Posterior cingulate gyrus (tissue), 11 donors: ENCODE measurements around the gene KMT2A.
"Not testable (repeated sequence)": the region's sequence is repeated elsewhere in the genome, so short reads cannot be mapped to it uniquely, and the experiment has no call there.

Experiments
- DNase-seq, 10 donors: peaks; one replicate each; pipeline versions ENCODE4 v3.0.0 to v3.0.0-alpha.2; 2020 to 2021; ENCODE audit warnings: mixed read lengths in 3 of 10
- intact Hi-C: fragments of 100-400 bp; cut with DNase I; formaldehyde crosslinking; loops from one replicate; pipeline ENCODE4 v1.15.1; 2023

The KMT2A gene

DNA sequence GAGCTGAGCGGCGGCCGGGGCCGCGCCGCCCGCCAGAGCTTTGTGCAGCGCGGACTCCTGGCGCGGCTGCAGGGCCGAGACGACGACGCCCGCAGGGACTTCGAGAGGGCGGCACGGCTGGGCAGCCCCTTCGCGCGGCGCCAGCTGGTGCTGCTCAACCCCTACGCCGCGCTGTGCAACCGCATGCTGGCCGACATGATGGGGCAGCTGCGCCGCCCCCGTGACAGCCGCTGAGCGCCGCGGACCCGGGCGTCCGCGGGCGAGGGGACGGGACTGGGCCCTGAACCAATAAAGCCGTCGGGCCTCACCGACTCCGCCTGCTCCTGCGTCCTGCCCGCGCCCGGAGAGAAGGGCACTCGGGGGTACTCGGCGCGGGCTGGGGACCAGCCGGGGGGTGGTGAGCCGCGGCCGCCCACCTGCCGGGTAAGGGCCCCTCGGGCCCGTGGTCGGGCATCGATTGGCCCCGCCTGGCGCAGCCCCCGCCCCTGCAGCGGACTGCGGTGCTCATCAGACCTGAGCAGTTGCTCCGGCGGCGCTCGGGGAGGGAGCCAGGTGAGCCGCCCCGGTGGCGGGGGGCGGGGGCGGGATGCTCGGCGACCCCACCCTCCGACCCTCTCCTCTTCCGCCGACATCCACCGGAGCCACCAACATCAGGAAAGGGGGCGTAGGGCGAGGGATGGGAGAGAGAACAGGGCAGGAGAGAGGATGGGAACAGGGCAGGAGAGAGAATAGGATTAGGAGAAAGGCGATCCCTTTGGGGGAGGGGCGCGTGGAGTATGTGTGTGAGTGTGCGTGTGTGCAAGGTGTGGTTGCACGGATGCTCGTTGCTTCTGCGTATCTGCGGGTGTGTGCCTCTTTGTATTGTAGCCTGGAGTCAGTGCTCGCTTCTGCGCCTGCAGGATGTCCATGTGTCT lies 94.6 kb downstream of the KMT2A start, which contains the start of gene TMEM25:
Gene TMEM25 (plus strand): TSS at position 510 of the 914 bp plus-strand sequence. CDS start 610 bp downstream, outside the sequence.
- intact Hi-C loops = no loop called here
- DNase-seq = peak; percentile 65 to 97 (median 78)

DNA sequence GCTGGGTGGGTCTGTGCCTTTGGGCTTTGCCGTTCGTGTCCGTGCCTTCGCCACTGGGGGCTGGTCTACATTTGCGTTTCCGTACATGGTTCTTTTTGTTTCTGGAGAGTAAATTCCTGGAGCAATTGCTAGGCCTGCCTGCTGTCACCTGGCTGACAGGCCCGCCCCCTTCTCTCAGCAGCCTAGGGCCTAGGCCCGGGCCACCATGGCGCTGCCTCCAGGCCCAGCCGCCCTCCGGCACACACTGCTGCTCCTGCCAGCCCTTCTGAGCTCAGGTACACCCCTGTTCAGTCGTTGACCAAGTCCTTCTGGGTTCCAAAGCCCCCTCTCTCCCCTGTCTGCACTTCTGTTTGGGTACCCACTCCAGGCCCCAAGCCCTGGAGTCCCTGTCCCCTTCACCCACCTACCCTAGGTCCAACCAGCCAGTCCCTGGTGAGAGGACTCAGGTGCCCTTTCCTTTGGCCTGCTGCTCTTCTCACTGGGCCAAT lies 95.3 kb downstream of the KMT2A start:
- intact Hi-C loops = no loop called here
- peak in 7 of 10 donors; percentile 25 to 88 (median 45) for DNase-seq

DNA sequence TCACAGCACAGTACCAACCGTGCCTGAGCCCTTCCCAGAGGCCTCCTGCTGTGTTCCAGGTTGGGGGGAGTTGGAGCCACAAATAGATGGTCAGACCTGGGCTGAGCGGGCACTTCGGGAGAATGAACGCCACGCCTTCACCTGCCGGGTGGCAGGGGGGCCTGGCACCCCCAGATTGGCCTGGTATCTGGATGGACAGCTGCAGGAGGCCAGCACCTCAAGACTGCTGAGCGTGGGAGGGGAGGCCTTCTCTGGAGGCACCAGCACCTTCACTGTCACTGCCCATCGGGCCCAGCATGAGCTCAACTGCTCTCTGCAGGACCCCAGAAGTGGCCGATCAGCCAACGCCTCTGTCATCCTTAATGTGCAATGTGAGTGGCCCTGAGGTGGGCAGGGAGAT lies 95.8 kb downstream of the KMT2A start:
- intact Hi-C loops = no loop called here
- DNase-seq = no peak

DNA sequence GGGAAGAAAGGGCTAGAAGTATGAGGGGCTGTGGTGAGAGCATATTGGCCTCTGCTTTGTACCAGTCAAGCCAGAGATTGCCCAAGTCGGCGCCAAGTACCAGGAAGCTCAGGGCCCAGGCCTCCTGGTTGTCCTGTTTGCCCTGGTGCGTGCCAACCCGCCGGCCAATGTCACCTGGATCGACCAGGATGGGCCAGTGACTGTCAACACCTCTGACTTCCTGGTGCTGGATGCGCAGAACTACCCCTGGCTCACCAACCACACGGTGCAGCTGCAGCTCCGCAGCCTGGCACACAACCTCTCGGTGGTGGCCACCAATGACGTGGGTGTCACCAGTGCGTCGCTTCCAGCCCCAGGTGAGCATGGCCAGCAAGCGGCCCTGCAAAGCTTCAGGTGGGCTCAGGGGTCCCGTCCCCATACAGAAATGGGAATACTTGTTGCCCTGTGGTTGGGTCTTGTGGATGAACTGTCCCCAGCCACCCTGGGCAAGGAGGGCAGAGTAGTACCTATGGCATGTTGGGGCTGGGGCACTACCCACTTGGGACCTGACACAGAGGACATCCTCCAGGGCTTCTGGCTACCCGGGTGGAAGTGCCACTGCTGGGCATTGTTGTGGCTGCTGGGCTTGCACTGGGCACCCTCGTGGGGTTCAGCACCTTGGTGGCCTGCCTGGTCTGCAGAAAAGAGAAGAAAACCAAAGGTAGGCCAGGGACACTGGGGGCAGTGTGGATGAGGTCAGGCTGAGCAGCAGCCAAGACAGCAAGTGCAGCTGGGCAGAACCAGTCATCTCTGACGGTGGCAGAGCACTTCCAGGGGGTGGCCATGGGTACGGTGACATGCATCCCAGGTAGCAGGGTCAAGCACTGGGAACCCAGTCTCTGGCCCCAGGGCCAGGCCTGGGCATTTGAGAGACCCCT lies 96.8 kb downstream of the KMT2A start:
- peak in 1 of 10 donors; percentile 65 for DNase-seq
- intact Hi-C loops = no loop called here

DNA sequence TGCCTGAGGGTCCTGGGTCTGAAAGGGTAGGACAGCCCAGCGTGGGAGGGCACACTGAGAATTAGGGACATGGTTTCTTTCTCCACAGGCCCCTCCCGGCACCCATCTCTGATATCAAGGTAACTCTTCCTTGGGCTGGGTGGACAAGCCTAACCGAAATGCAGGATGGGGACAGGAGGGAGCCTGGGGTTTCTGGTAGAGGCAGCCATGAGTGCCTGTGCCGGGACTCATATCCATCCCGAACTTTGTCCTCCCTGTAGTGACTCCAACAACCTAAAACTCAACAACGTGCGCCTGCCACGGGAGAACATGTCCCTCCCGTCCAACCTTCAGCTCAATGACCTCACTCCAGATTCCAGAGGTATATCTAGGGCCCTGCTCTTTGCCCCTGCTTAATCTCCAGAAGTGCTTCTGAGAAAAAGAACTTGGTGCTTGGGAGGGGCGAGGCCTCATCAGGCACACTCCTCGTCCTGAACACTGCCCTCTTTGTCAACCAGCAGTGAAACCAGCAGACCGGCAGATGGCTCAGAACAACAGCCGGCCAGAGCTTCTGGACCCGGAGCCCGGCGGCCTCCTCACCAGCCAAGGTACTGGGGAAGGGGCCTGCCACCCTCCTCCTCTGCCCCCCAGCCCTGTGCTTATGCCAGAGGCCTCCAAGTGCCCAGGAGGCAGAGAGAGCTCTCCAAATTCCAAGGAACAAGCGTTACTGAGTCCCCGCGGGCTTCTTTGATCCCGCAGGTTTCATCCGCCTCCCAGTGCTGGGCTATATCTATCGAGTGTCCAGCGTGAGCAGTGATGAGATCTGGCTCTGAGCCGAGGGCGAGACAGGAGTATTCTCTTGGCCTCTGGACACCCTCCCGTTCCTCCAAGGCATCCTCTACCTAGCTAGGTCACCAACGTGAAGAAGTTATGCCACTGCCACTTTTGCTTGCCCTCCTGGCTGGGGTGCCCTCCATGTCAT lies 97.8 kb downstream of the KMT2A start:
- peak in 8 of 10 donors; percentile 18 to 91 (median 50) for DNase-seq
- intact Hi-C loops = loop anchor here (2.0 kb wide), 1 partner anchor 33 kb away; no protein-coding TSS in a partner anchor

DNA sequence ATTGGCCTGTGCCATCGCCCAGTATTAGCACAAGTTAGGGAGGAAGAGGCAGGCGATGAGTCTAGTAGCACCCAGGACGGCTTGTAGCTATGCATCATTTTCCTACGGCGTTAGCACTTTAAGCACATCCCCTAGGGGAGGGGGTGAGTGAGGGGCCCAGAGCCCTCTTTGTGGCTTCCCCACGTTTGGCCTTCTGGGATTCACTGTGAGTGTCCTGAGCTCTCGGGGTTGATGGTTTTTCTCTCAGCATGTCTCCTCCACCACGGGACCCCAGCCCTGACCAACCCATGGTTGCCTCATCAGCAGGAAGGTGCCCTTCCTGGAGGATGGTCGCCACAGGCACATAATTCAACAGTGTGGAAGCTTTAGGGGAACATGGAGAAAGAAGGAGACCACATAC lies 99.0 kb downstream of the KMT2A start:
- intact Hi-C loops = loop anchor here (2.0 kb wide), 1 partner anchor 32 kb away; no protein-coding TSS in a partner anchor
- no peak for DNase-seq

DNA sequence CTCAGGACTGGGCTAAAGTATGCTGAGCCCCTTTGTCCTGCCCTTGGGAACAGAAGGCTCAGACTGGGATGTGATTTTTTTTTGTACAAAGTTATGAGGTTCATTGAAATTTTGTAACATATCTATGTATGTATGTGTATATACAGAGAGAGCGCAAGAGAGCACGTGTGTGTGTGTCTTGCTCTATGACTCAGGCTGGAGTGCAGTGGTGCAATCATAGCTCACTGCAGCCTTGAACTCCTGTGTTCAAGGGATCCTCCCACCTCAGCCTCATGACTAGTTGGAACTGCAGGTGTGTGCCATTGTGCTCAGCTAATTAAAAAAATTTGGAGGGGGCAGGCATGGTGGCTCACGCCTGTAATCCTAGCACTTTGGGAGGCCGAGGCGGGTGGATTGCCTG lies 100.4 kb downstream of the KMT2A start:
- DNase-seq = no peak
- intact Hi-C loops = no loop called here

DNA sequence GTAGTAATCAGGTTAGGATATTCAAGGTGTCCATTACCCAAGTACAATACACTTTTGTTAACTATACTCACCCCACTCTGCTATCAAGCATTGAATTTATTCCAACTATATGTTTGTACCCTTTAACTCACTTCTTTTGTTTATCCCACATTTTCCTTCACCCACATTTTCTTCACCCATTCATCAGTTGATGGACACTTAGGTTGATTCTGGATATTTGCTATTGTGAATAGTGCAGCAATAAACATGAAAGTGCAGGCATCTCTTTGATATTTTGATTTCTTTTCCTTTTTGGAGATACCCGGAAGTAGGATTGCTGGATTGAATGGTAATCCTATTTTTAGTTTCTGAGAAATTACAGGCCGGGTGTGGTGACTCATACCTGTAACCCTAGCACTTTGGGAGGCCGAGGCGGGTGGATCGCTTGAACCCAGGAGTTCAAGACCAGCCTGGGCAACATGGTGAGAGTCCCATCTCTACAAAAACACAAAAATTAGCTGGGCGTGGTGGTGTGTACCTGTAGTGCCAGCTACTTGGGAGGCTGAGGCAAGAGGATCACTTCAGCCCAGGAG lies 101.2 kb downstream of the KMT2A start:
- peak in 1 of 10 donors; percentile 45 for DNase-seq
- intact Hi-C loops = no loop called here

DNA sequence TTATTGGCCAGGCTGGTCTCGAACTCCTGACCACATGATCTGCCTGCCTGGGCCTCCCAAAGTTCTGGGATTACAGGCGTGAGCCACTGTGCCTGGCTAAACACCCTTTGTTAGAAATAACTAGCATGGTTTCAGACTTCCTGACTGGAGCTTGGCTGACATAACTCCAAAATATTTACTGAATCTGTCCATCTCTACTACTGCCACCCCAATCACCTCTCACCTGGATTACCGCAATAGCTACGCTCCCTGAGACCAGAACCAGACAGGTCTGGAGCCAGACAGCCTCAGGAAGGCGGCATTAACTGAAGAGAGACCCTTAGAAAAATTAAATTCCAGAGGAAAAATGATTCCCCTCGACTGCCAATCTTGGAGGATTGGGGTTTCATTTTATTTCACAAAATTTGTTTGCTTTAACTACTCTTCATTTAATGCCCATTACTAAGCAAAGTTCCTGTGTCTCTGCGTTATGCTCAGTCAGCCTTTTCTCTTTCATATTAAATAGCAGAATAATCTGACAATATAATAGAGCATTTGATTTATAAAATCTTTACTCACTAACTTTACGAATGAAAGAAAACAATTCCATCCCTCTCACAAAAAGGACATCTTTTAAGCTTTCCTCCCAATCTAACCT lies 107.8 kb downstream of the KMT2A start:
- intact Hi-C loops = no loop called here
- peak in 1 of 10 donors; percentile 5 for DNase-seq

DNA sequence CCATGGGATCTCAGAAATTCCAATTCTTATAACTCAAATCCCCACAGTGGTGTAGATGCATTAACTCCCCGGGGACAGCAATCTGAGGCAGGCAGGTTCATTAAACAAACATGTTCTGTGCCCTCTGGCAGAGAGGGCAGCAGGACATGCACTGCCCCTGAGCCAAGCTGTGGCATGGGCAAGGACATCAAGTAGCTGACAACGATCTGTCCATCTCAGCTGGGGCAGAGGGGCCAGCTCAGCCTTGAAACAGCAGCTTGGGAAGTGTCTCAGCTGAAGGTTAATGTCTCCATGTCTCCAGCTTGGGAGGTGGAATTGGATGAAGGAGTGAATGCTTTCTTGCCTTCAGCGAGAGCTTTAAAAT lies 108.3 kb downstream of the KMT2A start:
- intact Hi-C loops = no loop called here
- peak in 1 of 10 donors; percentile 50 for DNase-seq

DNA sequence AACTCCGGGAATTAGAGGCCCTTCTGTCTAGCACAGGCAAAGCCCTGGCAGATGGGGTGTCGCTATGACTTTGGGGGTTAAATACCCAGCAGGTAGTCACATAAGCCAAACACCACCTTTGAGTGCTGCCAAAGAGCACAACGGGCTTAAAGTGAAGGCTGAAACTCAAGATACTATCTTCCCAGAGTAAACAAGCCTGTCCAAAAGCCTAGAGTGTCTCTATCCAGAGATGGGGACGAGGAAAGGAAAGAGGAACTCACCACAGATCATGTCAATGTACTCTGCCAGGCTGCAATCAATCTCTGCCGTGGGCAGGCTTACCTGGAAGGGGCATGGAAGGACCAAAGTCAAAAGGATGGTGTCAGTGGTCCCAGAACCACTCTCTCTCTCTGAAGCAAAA lies 109.2 kb downstream of the KMT2A start:
- intact Hi-C loops = no loop called here
- no peak for DNase-seq

DNA sequence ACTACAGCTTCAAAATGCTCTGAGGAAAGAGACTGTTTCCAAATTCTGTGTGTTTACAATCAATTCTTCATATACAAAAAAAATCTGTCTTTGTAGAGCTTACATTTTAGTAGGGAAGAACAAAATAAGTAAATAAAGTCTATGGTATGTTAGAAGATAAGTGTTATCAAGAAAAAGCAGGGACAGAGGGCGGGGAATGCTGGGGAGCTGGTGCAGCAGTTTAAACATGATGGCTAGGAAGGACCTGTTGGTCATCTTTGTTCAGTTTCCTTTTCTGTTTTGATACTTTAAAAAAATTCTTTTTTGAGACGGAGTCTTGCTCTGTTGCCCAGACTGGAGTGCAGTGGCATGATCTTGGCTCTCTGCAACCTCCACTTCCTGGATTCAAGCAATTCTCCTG lies 110.8 kb downstream of the KMT2A start:
- no peak for DNase-seq
- intact Hi-C loops = no loop called here

DNA sequence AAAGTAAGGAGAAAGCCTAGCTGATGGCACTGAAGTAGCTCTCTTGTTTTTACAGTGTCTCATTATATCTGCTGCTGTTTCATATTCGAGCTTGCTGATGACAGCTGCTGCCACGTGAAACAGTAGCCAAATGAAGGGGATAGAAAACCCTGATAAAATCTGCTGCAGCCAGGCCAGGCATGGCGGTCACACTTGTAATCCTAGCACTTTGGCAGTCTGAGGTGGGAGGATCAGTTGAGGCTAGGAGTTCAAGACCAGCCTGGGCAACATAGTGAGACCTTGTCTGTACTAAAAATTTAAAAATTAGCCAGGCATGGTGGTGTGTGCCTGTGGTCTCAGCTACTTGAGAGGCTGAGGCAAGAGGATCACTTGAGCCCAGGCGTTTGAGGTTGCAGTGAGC lies 116.0 kb downstream of the KMT2A start:
- intact Hi-C loops = no loop called here
- DNase-seq = no peak

DNA sequence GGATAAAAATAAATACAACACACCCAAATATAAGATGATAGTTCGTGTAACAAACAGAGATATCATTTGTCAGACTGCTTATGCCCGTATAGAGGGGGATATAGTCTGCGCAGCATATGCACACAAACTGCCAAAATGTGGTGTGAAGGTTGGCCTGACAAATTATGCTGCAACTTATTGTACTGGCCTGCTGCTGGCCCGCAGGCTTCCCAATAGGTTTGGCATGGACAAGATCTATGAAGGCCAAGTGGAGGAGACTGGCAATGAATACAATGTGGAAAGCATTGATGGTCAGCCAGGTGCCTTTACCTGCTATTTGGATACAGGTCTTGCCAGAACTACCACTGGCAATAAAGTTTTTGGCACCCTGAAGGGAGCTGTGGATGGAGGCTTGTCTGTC lies 124.5 kb downstream of the KMT2A start:
- no peak for DNase-seq
- intact Hi-C loops = no loop called here

DNA sequence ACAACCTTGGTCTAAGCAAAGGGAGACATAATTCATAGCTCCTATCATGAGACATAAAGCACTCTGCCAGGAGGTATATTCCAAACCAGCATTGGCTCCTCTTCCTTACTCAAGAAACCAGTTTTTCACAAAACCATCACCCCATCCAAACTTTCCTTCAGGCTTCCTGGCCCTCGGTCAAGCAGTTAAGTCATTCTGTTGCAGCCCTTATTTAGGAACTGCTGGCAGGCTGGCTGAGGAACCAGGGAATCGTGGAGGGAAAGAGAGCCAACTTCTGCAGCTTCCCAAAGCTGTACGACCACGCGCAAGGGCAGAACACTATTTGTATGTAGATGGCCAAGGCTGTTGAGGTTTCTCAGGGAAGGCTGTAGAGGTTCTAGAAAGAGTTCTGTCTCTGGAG lies 128.8 kb downstream of the KMT2A start:
- intact Hi-C loops = loop anchor here (5.0 kb wide), 1 partner anchor 418 kb away; no protein-coding TSS in a partner anchor
- DNase-seq = peak in 2 of 10 donors; percentile 12 to 20

DNA sequence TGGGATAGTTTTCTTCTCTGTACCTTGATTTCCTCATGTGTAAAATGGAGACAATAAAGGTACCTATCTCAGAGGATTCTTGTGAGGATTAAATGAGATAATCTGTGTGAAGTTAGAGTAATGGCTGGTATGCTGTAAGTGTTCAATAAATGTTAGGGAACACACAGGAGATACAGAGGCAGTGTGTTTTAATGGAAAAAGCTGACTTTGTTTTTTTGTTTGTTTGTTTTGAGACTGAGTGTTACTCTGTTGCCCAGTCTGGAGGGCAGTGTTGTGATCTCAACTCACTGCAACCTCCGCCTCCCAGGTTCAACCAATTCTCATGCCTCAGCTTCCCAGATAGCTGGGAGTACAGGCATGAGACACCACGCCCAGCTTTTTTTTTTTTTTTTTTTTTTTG lies 133.4 kb downstream of the KMT2A start:
- no peak for DNase-seq
- intact Hi-C loops = loop anchor here (5.0 kb wide), 1 partner anchor 422 kb away; no protein-coding TSS in a partner anchor

DNA sequence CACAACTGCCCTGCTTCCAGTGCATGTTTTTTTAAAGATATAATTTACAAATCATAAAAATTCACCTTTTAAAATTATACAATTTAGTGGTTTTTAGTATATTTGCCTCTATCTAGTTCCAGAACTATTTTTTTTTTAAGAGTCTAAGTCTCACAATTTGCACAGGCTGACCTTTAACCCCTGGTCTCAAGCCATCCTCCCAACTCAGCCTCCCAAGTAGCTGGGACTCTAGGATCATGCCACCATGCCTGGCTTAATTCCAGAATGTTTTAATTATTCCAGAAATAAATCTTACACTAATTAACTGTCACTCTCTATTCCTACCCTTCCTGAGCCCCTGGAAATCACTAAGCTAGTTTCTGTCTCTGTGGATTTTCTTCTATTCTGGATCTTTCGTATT lies 134.5 kb downstream of the KMT2A start:
- DNase-seq = no peak
- intact Hi-C loops = no loop called here

DNA sequence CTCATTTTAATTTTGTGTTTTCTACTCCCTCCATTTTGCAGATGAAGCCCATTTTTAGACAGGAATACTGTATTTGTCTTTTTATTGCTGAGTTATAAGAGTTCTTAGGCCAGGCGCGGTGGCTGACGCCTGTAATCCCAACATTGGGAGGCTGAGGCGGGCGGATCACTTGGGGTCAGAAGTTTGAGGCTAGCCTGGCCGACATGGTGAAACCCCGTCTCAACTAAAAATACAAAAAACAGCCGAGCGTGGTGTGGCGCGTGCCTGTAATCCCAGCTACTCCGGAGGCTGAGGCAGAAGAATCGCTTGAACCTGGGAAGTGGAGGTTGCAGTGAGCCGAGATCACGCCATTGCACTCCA lies 135.4 kb downstream of the KMT2A start:
- intact Hi-C loops = not testable (repeated sequence)
- peak in 1 of 10 donors; percentile 82 for DNase-seq
